Epithelial cell of proximal tubule (primary cell): Measurements from ENCODE around the gene ELAVL4. TPM values are rescaled to one million over a fixed set of nuclear protein-coding genes. Genes with fewer than 3 reads are reported as not detected.

ENCODE experiments used
- DNase-seq: peaks from one replicate; pipeline ENCODE4 v3.0.0-alpha.2; 2011; ENCODE audit warnings: low read depth
- H3K4me3 ChIP-seq: 2 replicates; pipeline ENCODE4 v1.5.1; 2011; ENCODE audit warnings: low read depth, mild to moderate bottlenecking, low read length
- total RNA-seq: library from RNA; depleted of rRNA; stranded (reverse); fragments of >200 nt; gene quantifications from 2 replicates; pipeline ENCODE4 v1.2.3, GENCODE V29; 2015
- TF ChIP-seq, protein P1 (sequence below): conservative IDR thresholded peaks from 2 replicates; pipeline ENCODE4 v1.5.1; 2012; ENCODE audit warnings: low read depth, mild to moderate bottlenecking, low read length

Gene ELAVL4
- total RNA-seq, 1 donor from 2014 or later: 1.2 TPM

DNA sequence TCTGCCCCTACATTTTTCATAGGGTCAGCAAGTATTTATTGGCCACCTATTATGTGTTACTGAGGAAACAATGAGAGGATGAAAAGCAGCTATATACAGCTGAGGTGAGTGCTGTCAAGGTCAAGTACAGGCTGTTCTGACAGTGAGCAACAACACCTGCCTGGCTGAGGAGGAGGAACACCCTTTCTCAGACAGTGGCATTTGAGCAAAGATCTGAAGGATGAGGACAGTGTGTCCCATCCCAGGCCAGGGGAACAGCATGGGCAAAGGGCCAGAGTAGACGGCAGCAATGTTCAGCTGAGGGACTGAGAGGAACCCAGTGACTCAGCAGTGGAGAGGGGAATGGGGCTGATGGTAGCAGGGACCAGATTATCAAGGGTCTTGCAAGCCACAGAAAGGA is 101.0 kb downstream of the ELAVL4 start:
- DNase-seq: no peak
- TF ChIP-seq, protein P1, sequence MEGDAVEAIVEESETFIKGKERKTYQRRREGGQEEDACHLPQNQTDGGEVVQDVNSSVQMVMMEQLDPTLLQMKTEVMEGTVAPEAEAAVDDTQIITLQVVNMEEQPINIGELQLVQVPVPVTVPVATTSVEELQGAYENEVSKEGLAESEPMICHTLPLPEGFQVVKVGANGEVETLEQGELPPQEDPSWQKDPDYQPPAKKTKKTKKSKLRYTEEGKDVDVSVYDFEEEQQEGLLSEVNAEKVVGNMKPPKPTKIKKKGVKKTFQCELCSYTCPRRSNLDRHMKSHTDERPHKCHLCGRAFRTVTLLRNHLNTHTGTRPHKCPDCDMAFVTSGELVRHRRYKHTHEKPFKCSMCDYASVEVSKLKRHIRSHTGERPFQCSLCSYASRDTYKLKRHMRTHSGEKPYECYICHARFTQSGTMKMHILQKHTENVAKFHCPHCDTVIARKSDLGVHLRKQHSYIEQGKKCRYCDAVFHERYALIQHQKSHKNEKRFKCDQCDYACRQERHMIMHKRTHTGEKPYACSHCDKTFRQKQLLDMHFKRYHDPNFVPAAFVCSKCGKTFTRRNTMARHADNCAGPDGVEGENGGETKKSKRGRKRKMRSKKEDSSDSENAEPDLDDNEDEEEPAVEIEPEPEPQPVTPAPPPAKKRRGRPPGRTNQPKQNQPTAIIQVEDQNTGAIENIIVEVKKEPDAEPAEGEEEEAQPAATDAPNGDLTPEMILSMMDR: no peak
- H3K4me3 ChIP-seq: no peak overlapping the region

DNA sequence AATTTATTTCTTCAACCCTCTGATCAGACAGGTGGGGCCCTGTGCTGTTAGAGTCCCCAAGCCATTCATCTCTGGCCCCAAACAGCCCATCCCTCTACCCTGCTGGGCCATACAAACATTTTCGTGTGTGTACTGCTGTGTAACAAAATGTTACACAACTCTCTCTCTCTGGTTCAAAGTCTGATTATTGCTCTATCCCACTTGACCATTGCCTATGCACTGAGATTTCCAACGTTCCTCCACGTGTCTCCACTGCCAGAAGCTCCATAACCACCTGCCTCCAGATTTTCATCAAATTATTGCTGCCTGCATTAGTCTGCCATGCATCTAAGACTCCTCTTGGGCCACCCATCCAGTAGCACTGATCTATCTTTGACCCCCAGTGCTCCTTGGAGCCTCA is 104.8 kb downstream of the ELAVL4 start:
- no peak overlapping the region for H3K4me3 ChIP-seq
- TF ChIP-seq, protein P1: no peak

DNA sequence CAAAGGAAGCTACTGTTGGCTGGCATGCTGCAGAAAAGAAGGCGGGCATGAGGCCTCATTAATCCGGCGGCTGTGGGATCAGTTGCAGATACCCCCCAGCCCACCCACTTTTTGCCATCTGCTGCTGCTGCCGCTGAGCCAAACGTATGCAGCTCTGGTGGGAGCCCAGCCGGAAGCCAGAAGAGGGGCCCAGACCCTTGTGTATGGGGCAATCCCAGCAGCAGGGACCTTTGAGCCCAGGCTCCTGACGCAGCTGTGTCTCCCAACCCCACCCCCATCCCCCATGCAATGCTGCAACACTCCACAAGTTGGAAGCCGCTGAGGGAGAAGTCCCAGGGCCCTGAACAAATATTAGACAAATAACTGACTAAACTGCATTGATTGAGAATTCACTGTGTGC is 106.0 kb downstream of the ELAVL4 start:
- TF ChIP-seq, protein P1: no peak
- H3K4me3 ChIP-seq: no peak overlapping the region
- DNase-seq: no peak

More for the DNA sequence above, 104.8 kb downstream of the ELAVL4 start:
- DNase-seq: no peak

DNA sequence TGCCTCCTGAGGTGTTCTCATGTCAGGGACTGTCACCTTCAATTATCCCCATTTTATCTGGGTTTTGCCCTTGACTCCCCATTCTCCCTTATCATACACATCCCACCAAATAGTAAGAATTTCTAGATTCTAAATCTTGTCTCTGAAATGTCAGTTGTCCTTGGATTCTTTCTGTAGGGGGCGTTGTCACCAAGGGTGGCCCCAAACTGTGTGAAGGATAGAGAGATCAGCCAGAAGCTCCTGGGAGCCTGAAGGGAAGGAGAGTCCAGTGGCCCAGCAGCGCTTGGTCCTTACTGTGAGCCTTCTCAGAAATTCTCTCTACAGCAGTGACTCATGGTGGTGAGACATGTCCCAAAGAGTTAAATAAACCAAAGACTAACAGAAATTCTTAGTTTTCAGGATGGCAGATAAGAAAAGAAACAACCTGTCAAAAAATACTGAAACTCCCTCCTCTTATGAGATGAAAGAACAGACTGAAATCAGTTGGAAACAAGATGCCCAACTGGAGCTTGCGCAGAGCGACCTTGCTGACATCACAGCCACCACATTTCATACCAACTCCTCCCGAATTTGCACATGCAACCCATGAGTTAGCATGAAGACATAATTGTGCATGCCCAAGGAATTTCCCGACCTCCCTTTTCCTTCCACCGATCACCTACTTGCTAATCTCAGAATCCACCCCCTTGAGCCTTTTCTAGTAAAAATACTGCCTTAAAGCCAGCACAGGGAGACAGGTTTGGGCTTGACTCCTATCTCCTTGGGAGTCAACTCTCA is 109.8 kb downstream of the ELAVL4 start:
- TF ChIP-seq, protein P1: no peak
- no peak for DNase-seq
- H3K4me3 ChIP-seq: no peak overlapping the region

DNA sequence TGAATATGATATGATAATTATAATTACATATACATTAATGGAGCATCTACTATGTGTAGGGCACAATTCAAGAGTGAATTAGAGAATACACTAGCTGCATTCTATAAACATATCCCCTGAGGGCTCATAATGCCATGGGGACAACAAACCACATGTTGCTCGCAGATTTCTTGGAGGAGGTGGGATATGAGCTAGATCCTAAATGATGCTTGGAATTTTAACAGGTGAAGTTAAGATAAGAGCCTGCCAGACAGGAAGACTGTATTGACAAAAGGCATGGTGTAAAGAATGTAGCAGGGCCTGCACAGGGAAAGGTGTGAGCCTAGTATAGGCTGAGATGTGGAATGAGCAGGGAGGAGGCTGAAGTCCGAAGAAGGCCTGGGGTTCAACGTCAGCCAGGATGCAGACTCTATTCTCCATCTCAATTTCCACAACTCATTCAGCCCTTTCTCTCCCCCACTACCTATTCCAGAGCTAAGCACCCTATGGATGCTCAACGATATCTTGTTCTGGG is 120.2 kb downstream of the ELAVL4 start:
- TF ChIP-seq, protein P1: no peak
- no peak for DNase-seq
- no peak overlapping the region for H3K4me3 ChIP-seq

DNA sequence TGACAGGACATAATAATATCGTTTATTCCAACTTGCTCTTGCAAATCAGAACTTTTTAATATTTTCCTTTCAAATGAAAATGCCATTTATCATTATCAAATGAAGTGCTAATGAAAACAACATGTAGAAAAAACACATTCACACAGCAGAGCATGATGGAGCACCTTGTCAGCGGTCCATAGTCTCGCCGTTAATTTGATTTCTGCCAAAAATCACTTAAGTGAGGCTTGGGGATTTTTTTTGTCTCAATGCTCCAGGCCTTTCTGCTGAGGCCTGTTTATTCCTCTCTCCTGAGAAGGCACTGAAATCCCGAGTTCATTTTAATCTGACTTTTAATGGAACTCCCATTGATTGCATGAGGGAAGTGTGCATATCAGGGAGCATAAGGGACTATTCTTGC is 122.5 kb downstream of the ELAVL4 start:
- TF ChIP-seq, protein P1: no peak
- DNase-seq: no peak
- no peak overlapping the region for H3K4me3 ChIP-seq

DNA sequence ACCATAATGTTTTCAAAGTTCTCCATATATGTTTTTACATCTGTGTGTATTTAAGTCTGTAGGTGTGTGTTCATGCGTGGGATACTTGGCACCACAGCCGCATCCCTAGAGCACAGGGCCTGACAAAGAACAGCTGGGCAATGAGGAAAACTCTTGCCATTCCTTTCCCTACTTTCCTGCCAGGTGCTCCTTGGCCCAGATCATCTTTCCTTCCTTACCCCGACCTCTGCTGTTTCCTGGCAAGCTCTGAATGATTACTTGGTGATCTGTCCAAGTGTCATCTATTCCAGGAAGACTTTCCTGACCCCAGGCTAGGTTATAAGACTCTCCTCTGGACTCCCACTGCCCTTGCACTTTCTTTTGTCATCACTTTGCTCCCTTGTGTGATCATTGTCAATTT is 123.6 kb downstream of the ELAVL4 start:
- H3K4me3 ChIP-seq: no peak overlapping the region
- no peak for DNase-seq
- TF ChIP-seq, protein P1: no peak
